Measurements from ENCODE around the gene ZNF408. TPM values are rescaled to one million over a fixed set of nuclear protein-coding genes. Genes with fewer than 3 reads are reported as not detected.

ZNF408 gene
- total and polyA plus RNA-seq, 2 of the 13 experiments (the other 11 are each of a cell fraction or from before 2014, with no cell fraction given), result 11.2 to 12.5 TPM

DNA sequence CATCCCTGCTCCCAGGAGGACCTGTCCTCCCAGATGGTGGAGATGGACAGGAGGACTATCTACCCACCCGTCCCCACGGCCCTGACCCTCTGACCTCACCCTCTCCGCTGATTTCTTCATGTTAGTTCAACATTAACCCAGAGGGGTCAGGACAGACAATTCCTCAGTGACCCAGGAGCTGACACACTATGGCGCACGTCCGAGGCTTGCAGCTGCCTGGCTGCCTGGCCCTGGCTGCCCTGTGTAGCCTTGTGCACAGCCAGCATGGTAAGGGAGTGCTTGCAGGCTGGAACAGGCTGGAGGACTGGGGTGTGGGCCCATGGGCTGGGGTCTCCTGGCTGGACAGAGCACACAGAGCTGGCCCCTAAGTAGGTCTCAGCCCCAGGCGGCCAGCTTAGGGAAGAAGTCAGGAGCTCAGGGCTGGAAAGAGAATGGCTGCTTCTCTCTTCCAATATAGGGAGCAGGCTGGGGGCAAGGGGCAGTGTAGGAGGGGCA is 18.3 kb downstream of the ZNF408 start, which contains the start of gene F2 (continued):
- TF ChIP-seq IRF9 (CRISPR knock-in tag; IDR thresholded peaks at IDR 0.05; ENCODE audit: borderline replicate concordance), result peak; percentile 70; the same call in 1 of the 2 replicates
- TF ChIP-seq ZNF256 (CRISPR knock-in tag; conservative IDR thresholded peaks at IDR 0.05), result 0 out of 2 replicates have a peak, but pooled peaks have one; percentile 69
- TF ChIP-seq, protein P1, sequence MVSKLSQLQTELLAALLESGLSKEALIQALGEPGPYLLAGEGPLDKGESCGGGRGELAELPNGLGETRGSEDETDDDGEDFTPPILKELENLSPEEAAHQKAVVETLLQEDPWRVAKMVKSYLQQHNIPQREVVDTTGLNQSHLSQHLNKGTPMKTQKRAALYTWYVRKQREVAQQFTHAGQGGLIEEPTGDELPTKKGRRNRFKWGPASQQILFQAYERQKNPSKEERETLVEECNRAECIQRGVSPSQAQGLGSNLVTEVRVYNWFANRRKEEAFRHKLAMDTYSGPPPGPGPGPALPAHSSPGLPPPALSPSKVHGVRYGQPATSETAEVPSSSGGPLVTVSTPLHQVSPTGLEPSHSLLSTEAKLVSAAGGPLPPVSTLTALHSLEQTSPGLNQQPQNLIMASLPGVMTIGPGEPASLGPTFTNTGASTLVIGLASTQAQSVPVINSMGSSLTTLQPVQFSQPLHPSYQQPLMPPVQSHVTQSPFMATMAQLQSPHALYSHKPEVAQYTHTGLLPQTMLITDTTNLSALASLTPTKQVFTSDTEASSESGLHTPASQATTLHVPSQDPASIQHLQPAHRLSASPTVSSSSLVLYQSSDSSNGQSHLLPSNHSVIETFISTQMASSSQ (IDR thresholded peaks at IDR 0.05; ENCODE audit: low read depth), result peak; percentile 98
- TF ChIP-seq, protein P1 (CRISPR knock-in tag; IDR thresholded peaks at IDR 0.05; ENCODE audit: borderline replicate concordance), result peak; percentile 100
- TF ChIP-seq RAD21 (CRISPR knock-in tag; IDR thresholded peaks at IDR 0.05), result 0 out of 2 replicates have a peak, but pooled peaks have one; percentile 7
- TF ChIP-seq ZNF446 (CRISPR knock-in tag; IDR thresholded peaks at IDR 0.05), result no peak; the same call in 1 of the 2 replicates
- peak; percentile 84 for TF ChIP-seq TP53 (CRISPR knock-in tag; conservative IDR thresholded peaks at IDR 0.05)
- peak; percentile 94 for TF ChIP-seq TARDBP (CRISPR knock-in tag; IDR thresholded peaks at IDR 0.05)
- TF ChIP-seq ZNF800 (CRISPR knock-in tag; IDR thresholded peaks at IDR 0.05), result no peak
- TF ChIP-seq ZNF543 (CRISPR knock-in tag; IDR thresholded peaks at IDR 0.05), result peak; percentile 19
- TF ChIP-seq, protein P2, sequence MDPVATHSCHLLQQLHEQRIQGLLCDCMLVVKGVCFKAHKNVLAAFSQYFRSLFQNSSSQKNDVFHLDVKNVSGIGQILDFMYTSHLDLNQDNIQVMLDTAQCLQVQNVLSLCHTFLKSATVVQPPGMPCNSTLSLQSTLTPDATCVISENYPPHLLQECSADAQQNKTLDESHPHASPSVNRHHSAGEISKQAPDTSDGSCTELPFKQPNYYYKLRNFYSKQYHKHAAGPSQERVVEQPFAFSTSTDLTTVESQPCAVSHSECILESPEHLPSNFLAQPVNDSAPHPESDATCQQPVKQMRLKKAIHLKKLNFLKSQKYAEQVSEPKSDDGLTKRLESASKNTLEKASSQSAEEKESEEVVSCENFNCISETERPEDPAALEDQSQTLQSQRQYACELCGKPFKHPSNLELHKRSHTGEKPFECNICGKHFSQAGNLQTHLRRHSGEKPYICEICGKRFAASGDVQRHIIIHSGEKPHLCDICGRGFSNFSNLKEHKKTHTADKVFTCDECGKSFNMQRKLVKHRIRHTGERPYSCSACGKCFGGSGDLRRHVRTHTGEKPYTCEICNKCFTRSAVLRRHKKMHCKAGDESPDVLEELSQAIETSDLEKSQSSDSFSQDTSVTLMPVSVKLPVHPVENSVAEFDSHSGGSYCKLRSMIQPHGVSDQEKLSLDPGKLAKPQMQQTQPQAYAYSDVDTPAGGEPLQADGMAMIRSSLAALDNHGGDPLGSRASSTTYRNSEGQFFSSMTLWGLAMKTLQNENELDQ (CRISPR knock-in tag; IDR thresholded peaks at IDR 0.05; ENCODE audit: borderline replicate concordance), result peak; percentile 79; the same call in 1 of the 2 replicates
- peak; percentile 29; the same call in 1 of the 2 replicates for TF ChIP-seq ZNF350 (CRISPR knock-in tag; IDR thresholded peaks at IDR 0.05; ENCODE audit: borderline replicate concordance, low read depth)
- no peak for TF ChIP-seq ZNF549 (CRISPR knock-in tag; IDR thresholded peaks at IDR 0.05)
- no peak for TF ChIP-seq NFRKB (IDR thresholded peaks at IDR 0.05)
- TF ChIP-seq XBP1 (CRISPR knock-in tag; IDR thresholded peaks at IDR 0.05), result 0 out of 2 replicates have a peak, but pooled peaks have one; percentile 56
- TF ChIP-seq, protein P3, sequence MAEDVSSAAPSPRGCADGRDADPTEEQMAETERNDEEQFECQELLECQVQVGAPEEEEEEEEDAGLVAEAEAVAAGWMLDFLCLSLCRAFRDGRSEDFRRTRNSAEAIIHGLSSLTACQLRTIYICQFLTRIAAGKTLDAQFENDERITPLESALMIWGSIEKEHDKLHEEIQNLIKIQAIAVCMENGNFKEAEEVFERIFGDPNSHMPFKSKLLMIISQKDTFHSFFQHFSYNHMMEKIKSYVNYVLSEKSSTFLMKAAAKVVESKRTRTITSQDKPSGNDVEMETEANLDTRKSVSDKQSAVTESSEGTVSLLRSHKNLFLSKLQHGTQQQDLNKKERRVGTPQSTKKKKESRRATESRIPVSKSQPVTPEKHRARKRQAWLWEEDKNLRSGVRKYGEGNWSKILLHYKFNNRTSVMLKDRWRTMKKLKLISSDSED (CRISPR knock-in tag; IDR thresholded peaks at IDR 0.05), result no peak
